HG03469 (cell line): ENCODE results near the gene ARID4A.
A peak's percentile ranks its signal among the peaks of the same experiment; 100 is the strongest.
"Not testable (repeated sequence)": the region's sequence is repeated elsewhere in the genome, so short reads cannot be mapped to it uniquely, and the experiment has no call there.

Source experiments
- ATAC-seq: cut with Tn5 transposase; IDR thresholded peaks from one replicate; pipeline ENCODE4 v1.9.1; 2021; ENCODE audit warnings: mild to moderate bottlenecking, moderate library complexity, moderate number of reproducible peaks; ENCODE audit not compliant: unreplicated experiment

ARID4A gene

GRCh38 chr14:58298477-58299400 lies at the start of gene ARID4A:
Gene ARID4A, plus strand, starts transcription at chr14:58298555. Its CDS starts 1,300 bp downstream, at chr14:58299855.
- ATAC-seq: no peak

DNA sequence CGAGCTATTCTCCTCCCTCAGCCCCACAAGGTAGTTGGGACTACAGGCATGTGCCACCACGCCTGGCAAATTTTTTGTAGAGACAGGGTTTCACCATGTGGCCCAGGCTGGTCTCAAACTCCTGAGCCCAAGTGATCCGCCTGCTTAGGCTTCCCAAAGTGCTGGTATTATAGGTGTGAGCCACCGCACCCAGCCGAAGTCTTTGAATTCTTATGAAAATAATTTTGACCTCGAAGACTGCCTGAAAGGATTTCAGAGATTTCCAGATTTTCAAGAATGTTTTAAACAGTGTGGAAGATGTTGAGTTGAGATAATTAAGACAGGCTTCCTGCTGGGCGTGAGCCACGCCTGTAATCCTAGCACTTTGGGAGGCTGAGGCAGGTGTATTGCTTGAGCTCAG lies 48.7 kb upstream of the ARID4A start:
- no peak for ATAC-seq

DNA sequence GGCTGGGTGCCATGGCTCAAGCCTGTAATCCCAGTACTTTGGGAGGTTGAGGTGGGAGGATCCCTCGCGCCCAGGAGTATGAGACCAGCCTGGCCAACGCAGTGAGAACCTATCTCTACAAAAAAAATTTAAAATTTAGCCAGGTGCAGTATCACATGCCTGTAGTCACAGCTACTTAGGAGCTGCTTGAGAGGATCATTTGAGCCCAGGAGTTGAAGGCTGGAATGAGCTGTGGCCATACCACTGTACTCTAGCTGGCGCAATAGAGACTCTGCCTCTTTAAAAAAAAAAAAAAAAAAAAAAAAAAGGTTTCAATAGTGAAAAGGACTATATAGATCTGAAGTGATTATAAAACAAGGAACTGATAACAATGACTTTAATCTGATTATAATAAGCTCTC lies 40.2 kb upstream of the ARID4A start:
- no peak for ATAC-seq

- not testable (repeated sequence) for ATAC-seq
Measured at GRCh38 chr14:58262005-58262404, 36.4 kb upstream of the ARID4A start.

DNA sequence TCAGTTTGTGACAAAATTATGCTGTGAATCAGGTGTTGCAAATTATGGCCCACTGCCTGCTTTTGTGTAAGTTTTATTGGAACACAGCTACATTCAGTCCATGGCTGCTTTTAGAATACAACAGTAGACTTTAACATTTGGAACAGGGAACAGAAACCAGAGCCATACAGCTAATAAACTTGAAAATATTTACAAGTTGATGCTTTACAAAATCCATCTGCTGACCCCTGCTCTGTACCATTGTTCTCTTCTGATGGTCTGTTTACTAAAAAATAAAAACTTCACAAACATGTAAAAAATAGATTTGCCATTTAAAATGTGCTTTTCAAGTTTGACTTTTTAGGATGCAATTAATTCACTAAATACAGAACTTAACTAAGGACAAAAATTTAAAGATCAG lies 33.0 kb upstream of the ARID4A start:
- no peak for ATAC-seq

DNA sequence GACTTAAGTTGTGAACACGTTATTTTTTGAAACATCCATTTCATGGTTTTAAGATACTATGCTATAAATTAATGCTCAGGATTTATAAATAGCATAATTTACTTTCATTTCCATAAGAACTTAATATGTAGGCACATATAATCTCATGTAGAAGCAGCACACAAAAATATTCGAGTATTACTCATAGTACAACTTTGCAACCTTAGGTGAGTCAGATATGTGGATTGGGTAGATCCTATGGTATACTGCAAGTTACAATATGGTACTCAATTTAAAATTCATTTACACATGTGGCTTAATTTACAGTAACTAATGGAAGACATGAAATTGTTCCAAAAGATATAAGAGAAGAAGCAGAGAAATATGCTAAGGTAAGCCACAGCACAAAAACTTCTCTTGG lies 27.7 kb upstream of the ARID4A start:
- ATAC-seq: no peak

DNA sequence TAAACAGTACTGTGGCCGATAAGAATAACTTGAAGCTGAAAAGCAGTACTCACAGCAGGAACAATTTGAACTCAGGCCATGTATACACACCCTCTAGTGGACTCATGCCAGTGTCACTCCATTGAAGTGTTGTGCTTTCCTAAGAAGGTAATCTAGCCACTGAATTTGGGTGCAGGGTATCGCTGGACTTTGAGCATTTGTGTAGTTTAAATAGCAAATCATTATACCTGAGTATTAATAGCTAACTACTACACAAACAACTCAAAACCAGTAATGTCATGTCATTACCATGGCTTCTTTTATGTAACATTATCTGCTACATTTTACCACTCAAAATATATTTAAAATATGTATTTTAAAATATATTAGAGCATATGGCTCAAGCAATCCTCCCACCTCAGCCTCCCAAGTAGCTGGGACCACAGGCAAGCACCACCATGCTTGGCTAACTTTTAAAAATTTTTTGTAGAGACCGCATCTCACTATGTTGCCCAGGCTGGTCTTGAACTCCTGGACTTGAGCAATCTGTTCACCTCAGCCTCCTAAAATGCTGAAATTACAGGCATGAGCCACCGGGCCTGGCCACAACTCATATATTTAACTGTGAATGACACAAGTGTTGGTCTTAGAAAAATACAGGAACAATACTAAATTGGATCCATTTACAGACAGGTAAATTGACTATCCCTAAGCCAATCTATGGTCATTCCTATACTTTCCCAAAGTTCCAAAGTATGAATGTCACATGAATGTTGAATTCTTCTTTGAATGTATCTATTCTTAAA lies 25.6 kb upstream of the ARID4A start:
- no peak for ATAC-seq

GRCh38 chr14:58274881-58275280 lies 23.5 kb upstream of the ARID4A start:
- ATAC-seq: no peak

DNA sequence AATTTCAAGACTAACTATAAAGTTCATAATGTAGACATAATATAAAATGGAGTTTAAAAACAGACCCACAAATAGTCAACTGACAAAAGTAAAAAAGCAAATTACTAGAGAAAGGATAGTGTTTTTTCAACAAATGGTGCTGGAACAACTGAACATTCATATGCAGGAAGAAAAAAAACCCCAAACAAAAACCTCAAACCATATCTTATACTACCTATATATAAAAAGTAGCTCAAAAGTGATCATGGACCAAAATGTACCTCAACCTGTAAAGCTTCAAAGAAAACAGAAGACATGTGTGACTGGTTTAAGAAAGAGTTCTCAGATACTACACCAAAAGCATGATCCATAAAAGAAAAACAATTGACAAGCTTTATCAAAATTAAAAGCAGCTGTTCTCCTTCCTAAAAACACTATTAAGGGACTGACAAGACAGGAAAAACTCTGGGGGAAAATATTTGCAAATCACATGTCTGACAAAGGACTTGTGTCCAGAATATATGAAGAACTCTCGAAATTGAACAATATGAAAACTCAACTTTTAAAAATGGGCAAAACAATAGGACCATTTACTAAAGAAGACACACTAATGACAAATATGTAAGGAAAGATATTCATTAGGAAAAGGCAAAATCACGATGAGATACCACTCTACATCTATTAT lies 22.7 kb upstream of the ARID4A start:
- ATAC-seq: no peak

- ATAC-seq: no peak
Measured at GRCh38 chr14:58276208-58276607, 22.1 kb upstream of the ARID4A start.

DNA sequence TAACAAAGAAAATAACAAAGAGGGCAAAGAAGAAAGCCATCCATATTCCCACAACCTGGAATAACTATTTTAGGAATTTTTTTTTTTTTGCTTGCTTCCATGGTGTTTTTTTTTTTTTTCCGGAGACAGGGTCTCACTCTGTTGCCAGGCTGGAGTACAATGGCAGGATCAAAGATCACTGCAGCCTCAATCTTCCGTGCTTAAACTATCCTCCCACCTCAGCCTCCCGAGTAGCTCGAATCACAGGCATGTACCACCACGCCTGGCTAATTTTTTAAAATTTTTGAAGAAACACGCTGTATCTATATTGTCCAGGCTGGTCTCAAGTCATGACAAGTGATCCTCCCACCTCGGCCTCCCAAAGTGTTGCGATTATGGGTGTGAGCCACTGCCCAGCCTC lies 20.2 kb upstream of the ARID4A start:
- ATAC-seq: no peak

DNA sequence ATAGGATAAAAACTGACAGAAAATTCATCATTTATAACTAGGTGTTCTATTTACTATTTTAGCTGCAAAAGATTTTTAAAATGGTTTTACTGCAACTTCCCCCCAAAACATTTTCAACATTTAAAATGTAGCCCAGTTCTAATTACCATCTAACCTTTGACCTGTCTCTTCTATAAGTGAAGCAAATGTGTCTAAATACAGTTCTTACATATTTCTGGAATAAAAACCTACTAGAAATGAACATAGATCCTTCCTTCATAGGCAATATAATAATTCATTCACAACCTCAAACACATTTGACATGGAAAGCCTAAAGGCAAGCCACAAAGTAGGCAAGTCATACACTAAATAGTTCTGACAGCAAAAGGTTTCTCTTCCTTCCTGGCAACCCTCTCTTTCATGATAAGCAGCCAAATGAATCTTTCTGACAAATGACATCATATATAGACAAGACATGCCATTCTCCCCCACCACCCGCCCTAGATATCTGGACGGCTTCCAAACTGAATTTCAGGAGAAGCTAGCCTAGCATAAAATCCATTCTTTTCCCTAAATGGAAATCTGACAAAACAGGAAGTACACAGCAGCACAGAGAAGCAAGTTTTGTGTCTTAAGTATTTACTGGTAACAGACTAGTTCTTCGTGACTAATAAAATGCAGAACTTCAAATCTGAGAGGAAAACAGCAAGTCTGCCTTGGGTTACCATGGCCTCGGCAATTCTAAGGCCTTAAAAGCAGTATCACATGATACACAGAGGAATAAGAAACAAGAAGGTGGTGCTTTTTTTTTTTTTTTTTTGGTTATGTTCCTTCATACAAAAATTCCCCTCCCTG lies 17.2 kb upstream of the ARID4A start:
- peak; percentile 50 for ATAC-seq

DNA sequence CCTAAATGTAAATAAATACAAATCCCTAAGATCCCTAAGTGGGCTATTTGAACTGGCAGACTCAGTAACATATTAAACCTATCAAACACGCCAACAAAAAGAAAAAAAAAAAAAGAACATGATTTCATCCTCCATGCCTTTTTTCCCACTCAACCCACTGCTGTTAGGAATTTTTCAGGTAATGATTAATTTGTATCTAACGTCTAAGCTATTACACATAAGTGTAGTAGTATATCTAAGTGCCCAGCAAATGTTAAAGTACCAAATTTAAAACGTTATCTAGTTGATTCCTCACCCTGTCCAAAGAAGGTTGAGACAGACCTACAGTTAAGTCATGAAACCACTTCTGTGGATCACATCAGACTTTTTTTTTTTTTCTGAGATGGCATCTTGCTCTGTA lies 16.4 kb upstream of the ARID4A start:
- no peak for ATAC-seq

DNA sequence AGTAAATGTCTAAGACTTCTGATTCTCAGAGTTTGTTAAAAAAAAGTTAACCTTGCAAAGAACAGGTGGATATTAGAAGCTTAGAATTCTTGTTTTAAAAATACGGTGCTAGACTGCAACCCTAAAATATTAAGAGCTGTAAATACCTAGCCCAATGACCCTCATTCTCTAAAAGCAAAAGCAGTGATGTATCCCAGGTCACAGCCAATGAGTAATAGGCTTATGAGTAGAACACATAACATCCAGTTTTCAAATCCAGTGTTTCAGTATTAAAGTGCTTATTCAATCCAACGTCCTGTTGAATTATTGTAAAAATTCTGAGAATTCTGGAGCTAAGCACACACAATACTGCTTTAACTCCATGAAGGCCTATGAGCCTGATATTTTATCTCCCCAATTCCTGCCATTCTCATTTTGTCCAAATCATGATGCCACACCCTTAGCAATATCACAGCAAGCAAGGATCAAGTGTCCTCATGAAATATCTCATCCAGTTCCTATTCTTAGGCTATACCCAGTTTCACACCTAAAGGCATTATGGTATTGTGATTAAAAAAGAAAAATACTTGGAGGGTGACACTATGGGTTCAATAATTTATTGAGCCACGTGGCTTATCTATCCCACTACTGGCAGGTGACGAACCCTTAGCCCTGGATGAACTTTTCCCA lies 15.3 kb upstream of the ARID4A start:
- ATAC-seq: no peak

GRCh38 chr14:58283730-58284129 lies 14.6 kb upstream of the ARID4A start:
- no peak for ATAC-seq

GRCh38 chr14:58285132-58285531 lies 13.2 kb upstream of the ARID4A start:
- ATAC-seq: no peak

- no peak for ATAC-seq
Measured at GRCh38 chr14:58287607-58288042, 10.7 kb upstream of the ARID4A start.

- no peak for ATAC-seq
Measured at GRCh38 chr14:58288106-58288792, 10.1 kb upstream of the ARID4A start.

DNA sequence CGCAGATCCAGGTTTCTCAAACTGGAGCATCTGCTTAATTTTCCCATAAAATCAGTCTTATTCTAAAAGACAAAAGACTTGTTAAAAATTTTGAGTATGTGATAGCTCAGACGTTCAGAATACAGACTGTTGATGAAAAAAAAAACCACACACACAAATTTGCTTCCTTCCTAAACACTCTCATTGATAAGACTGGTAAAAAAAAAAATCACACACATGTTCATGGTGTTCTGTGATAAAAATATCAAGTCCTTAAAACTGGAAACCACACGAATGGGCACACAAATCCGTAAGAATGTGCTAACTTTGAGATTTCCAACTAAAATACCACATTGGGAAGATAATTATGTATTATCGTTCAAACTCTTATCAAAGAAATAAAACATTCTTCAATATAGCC lies 6.7 kb upstream of the ARID4A start:
- ATAC-seq: no peak
